GM12891 (cell line): ENCODE data around the gene PLAA.

ENCODE experiments used
- PAX5 ChIP-seq: IDR thresholded peaks from 2 replicates; pipeline ENCODE4 v1.6.1; 2011; ENCODE audit warnings: low read length, moderate library complexity, mild to moderate bottlenecking; ENCODE audit not compliant: insufficient read depth, severe bottlenecking
- POLR2A ChIP-seq: IDR thresholded peaks from 2 replicates; pipeline ENCODE4 v1.6.1; 2011; ENCODE audit warnings: low read depth, low read length, control low read depth
- POLR2AphosphoS5 ChIP-seq: IDR thresholded peaks from 2 replicates; pipeline ENCODE4 v1.6.1; 2011; ENCODE audit warnings: low read depth, low read length, control low read depth
- POU2F2 ChIP-seq: IDR thresholded peaks from 2 replicates; pipeline ENCODE4 v1.6.1; 2011; ENCODE audit warnings: low read depth, mild to moderate bottlenecking, control low read depth, low read length, moderate library complexity
- SPI1 ChIP-seq: IDR thresholded peaks from 2 replicates; pipeline ENCODE4 v1.6.1; 2011; ENCODE audit warnings: low read depth, low read length, control low read depth

GRCh38 chr9:26951794-26952193 is 4.8 kb upstream of the PLAA start:
- TF ChIP-seq POLR2AphosphoS5 (no peak), SPI1 (no peak), POLR2A (no peak), POU2F2 (no peak), PAX5 (no peak)
